ENCODE measurements around the gene ALDOB. TPM values are rescaled to one million over a fixed set of nuclear protein-coding genes. Genes with fewer than 3 reads are reported as not detected.

ALDOB gene
- polyA plus RNA-seq, 4 donors = 757 to 16,248 (median 6,488) TPM

GRCh38 chr9:101477736-101478135 is 42.2 kb upstream of the ALDOB start:
- Histone ChIP-seq H3K9me3 (ENCODE audit: control insufficient read depth in 2 of 2, insufficient read depth in 1 of 2, low read depth in 1 of 2, low read length in 1 of 2) (no peaks in the 10 kb centered on the region), H3K27me3 (ENCODE audit: control insufficient read depth in 3 of 3, insufficient read depth in 3 of 3, low read length in 3 of 3) (no peaks in the 10 kb centered on the region), H3K27ac (ENCODE audit: low read depth in 1 of 3, low read length in 2 of 3) (no peak overlapping the region), H3K36me3 (ENCODE audit: control insufficient read depth in 3 of 3, insufficient read depth in 2 of 3, low read depth in 1 of 3, low read length in 3 of 3) (peaks cover 0 to 21% (median 3%) of the 10 kb centered on the region in 3 donors), H3K4me3 (ENCODE audit: low read depth in 1 of 3, low read length in 3 of 3) (no peak overlapping the region), H3K4me1 (ENCODE audit: control insufficient read depth in 3 of 3, insufficient read depth in 2 of 3, low read depth in 1 of 3, low read length in 2 of 3) (peaks cover 5 to 31% (median 5%) of the 10 kb centered on the region in 3 donors)
- DNase-seq (no peak), FAIRE-seq (no peak)
- WGBS, 3 donors = 74 to 87% (median 86%) methylated on average over 1 of the region's 1 CpG

GRCh38 chr9:101477214-101477613 is 41.6 kb upstream of the ALDOB start:
- Histone ChIP-seq H3K4me3 (ENCODE audit: low read depth in 1 of 3, low read length in 3 of 3) (no peak overlapping the region), H3K4me1 (ENCODE audit: control insufficient read depth in 3 of 3, insufficient read depth in 2 of 3, low read depth in 1 of 3, low read length in 2 of 3) (peaks cover 5 to 31% (median 5%) of the 10 kb centered on the region in 3 donors), H3K36me3 (ENCODE audit: control insufficient read depth in 3 of 3, insufficient read depth in 2 of 3, low read depth in 1 of 3, low read length in 3 of 3) (peaks cover 0 to 24% (median 3%) of the 10 kb centered on the region in 3 donors), H3K9me3 (ENCODE audit: control insufficient read depth in 2 of 2, insufficient read depth in 1 of 2, low read depth in 1 of 2, low read length in 1 of 2) (no peaks in the 10 kb centered on the region), H3K27ac (ENCODE audit: low read depth in 1 of 3, low read length in 2 of 3) (no peak overlapping the region), H3K27me3 (ENCODE audit: control insufficient read depth in 3 of 3, insufficient read depth in 3 of 3, low read length in 3 of 3) (no peaks in the 10 kb centered on the region)
- FAIRE-seq (no peak), DNase-seq (no peak)
- 83 to 86% (median 84%) methylated on average over 4 of the region's 4 CpGs for WGBS, 3 donors

GRCh38 chr9:101476576-101477208 is 41.1 kb upstream of the ALDOB start:
- FAIRE-seq (no peak), DNase-seq (no peak)
- H3K36me3 ChIP-seq (ENCODE audit: control insufficient read depth in 3 of 3, insufficient read depth in 2 of 3, low read depth in 1 of 3, low read length in 3 of 3) = peaks cover 0 to 24% (median 3%) of the 10 kb centered on the region in 3 donors
- 91 to 96% (median 94%) methylated on average over 13 of the region's 13 CpGs for WGBS, 3 donors
- no peaks in the 10 kb centered on the region for H3K27me3 ChIP-seq (ENCODE audit: control insufficient read depth in 3 of 3, insufficient read depth in 3 of 3, low read length in 3 of 3)
- H3K4me1 ChIP-seq (ENCODE audit: control insufficient read depth in 3 of 3, insufficient read depth in 2 of 3, low read depth in 1 of 3, low read length in 2 of 3) = peaks cover 5 to 31% (median 5%) of the 10 kb centered on the region in 3 donors
- H3K9me3 ChIP-seq (ENCODE audit: control insufficient read depth in 2 of 2, insufficient read depth in 1 of 2, low read depth in 1 of 2, low read length in 1 of 2) = no peaks in the 10 kb centered on the region
- no peak overlapping the region for H3K4me3 ChIP-seq (ENCODE audit: low read depth in 1 of 3, low read length in 3 of 3)
- no peak overlapping the region for H3K27ac ChIP-seq (ENCODE audit: low read depth in 1 of 3, low read length in 2 of 3)

GRCh38 chr9:101472891-101473290 is 37.3 kb upstream of the ALDOB start:
- DNase-seq = no peak
- peaks cover 0 to 24% (median 3%) of the 10 kb centered on the region in 3 donors for H3K36me3 ChIP-seq (ENCODE audit: control insufficient read depth in 3 of 3, insufficient read depth in 2 of 3, low read depth in 1 of 3, low read length in 3 of 3)
- no peaks in the 10 kb centered on the region for H3K9me3 ChIP-seq (ENCODE audit: control insufficient read depth in 2 of 2, insufficient read depth in 1 of 2, low read depth in 1 of 2, low read length in 1 of 2)
- 80 to 96% (median 89%) methylated on average over 1 of the region's 1 CpG for WGBS, 3 donors
- no peaks in the 10 kb centered on the region for H3K4me1 ChIP-seq (ENCODE audit: control insufficient read depth in 3 of 3, insufficient read depth in 2 of 3, low read depth in 1 of 3, low read length in 2 of 3)
- H3K27me3 ChIP-seq (ENCODE audit: control insufficient read depth in 3 of 3, insufficient read depth in 3 of 3, low read length in 3 of 3) = no peaks in the 10 kb centered on the region
- no peak overlapping the region for H3K4me3 ChIP-seq (ENCODE audit: low read depth in 1 of 3, low read length in 3 of 3)
- FAIRE-seq = no peak
- no peak overlapping the region for H3K27ac ChIP-seq (ENCODE audit: low read depth in 1 of 3, low read length in 2 of 3)

- no peaks in the 10 kb centered on the region for H3K9me3 ChIP-seq (ENCODE audit: control insufficient read depth in 2 of 2, insufficient read depth in 1 of 2, low read depth in 1 of 2, low read length in 1 of 2)
- no peak overlapping the region for H3K4me3 ChIP-seq (ENCODE audit: low read depth in 1 of 3, low read length in 3 of 3)
- no peaks in the 10 kb centered on the region for H3K4me1 ChIP-seq (ENCODE audit: control insufficient read depth in 3 of 3, insufficient read depth in 2 of 3, low read depth in 1 of 3, low read length in 2 of 3)
- FAIRE-seq = no peak
- peaks cover 0 to 14% (median 3%) of the 10 kb centered on the region in 3 donors for H3K36me3 ChIP-seq (ENCODE audit: control insufficient read depth in 3 of 3, insufficient read depth in 2 of 3, low read depth in 1 of 3, low read length in 3 of 3)
- H3K27ac ChIP-seq (ENCODE audit: low read depth in 1 of 3, low read length in 2 of 3) = no peak overlapping the region
- 73 to 87% (median 86%) methylated on average over 3 of the region's 3 CpGs for WGBS, 3 donors
- DNase-seq = no peak
- no peaks in the 10 kb centered on the region for H3K27me3 ChIP-seq (ENCODE audit: control insufficient read depth in 3 of 3, insufficient read depth in 3 of 3, low read length in 3 of 3)
These were observed 35.4 kb upstream of the ALDOB start for GRCh38 chr9:101470929-101471328.

GRCh38 chr9:101470021-101470420 is 34.4 kb upstream of the ALDOB start:
- Histone ChIP-seq H3K36me3 (ENCODE audit: control insufficient read depth in 3 of 3, insufficient read depth in 2 of 3, low read depth in 1 of 3, low read length in 3 of 3) (peaks cover 0 to 5% (median 3%) of the 10 kb centered on the region in 3 donors), H3K27ac (ENCODE audit: low read depth in 1 of 3, low read length in 2 of 3) (no peak overlapping the region), H3K9me3 (ENCODE audit: control insufficient read depth in 2 of 2, insufficient read depth in 1 of 2, low read depth in 1 of 2, low read length in 1 of 2) (no peaks in the 10 kb centered on the region), H3K27me3 (ENCODE audit: control insufficient read depth in 3 of 3, insufficient read depth in 3 of 3, low read length in 3 of 3) (no peaks in the 10 kb centered on the region), H3K4me3 (ENCODE audit: low read depth in 1 of 3, low read length in 3 of 3) (no peak overlapping the region), H3K4me1 (ENCODE audit: control insufficient read depth in 3 of 3, insufficient read depth in 2 of 3, low read depth in 1 of 3, low read length in 2 of 3) (no peaks in the 10 kb centered on the region)
- FAIRE-seq (no peak), DNase-seq (no peak)
- WGBS, 3 donors = 53 to 61% (median 56%) methylated on average over 3 of the region's 3 CpGs

GRCh38 chr9:101469026-101469425 is 33.5 kb upstream of the ALDOB start:
- DNase-seq (no peak), FAIRE-seq (no peak)
- no peaks in the 10 kb centered on the region for H3K9me3 ChIP-seq (ENCODE audit: control insufficient read depth in 2 of 2, insufficient read depth in 1 of 2, low read depth in 1 of 2, low read length in 1 of 2)
- no peaks in the 10 kb centered on the region for H3K27me3 ChIP-seq (ENCODE audit: control insufficient read depth in 3 of 3, insufficient read depth in 3 of 3, low read length in 3 of 3)
- H3K4me1 ChIP-seq (ENCODE audit: control insufficient read depth in 3 of 3, insufficient read depth in 2 of 3, low read depth in 1 of 3, low read length in 2 of 3) = no peaks in the 10 kb centered on the region
- H3K4me3 ChIP-seq (ENCODE audit: low read depth in 1 of 3, low read length in 3 of 3) = no peak overlapping the region
- peaks cover 0 to 5% (median 1%) of the 10 kb centered on the region in 3 donors for H3K36me3 ChIP-seq (ENCODE audit: control insufficient read depth in 3 of 3, insufficient read depth in 2 of 3, low read depth in 1 of 3, low read length in 3 of 3)
- no peak overlapping the region for H3K27ac ChIP-seq (ENCODE audit: low read depth in 1 of 3, low read length in 2 of 3)
- 85 to 90% (median 85%) methylated on average over 2 of the region's 2 CpGs for WGBS, 3 donors

- H3K4me3 ChIP-seq (ENCODE audit: low read depth in 1 of 3, low read length in 3 of 3) = no peak overlapping the region
- no peaks in the 10 kb centered on the region for H3K4me1 ChIP-seq (ENCODE audit: control insufficient read depth in 3 of 3, insufficient read depth in 2 of 3, low read depth in 1 of 3, low read length in 2 of 3)
- FAIRE-seq = no peak
- H3K36me3 ChIP-seq (ENCODE audit: control insufficient read depth in 3 of 3, insufficient read depth in 2 of 3, low read depth in 1 of 3, low read length in 3 of 3) = peaks cover 0 to 5% (median 0%) of the 10 kb centered on the region in 3 donors
- 90% methylated on average over 1 of the region's 1 CpG for WGBS, 3 donors
- no peaks in the 10 kb centered on the region for H3K27me3 ChIP-seq (ENCODE audit: control insufficient read depth in 3 of 3, insufficient read depth in 3 of 3, low read length in 3 of 3)
- no peak overlapping the region for H3K27ac ChIP-seq (ENCODE audit: low read depth in 1 of 3, low read length in 2 of 3)
- no peak for DNase-seq
- no peaks in the 10 kb centered on the region for H3K9me3 ChIP-seq (ENCODE audit: control insufficient read depth in 2 of 2, insufficient read depth in 1 of 2, low read depth in 1 of 2, low read length in 1 of 2)
These were observed 32.5 kb upstream of the ALDOB start for GRCh38 chr9:101468116-101468515.

- no peak for FAIRE-seq
- peaks cover 0 to 2% (median 0%) of the 10 kb centered on the region in 3 donors for H3K36me3 ChIP-seq (ENCODE audit: control insufficient read depth in 3 of 3, insufficient read depth in 2 of 3, low read depth in 1 of 3, low read length in 3 of 3)
- H3K4me1 ChIP-seq (ENCODE audit: control insufficient read depth in 3 of 3, insufficient read depth in 2 of 3, low read depth in 1 of 3, low read length in 2 of 3) = no peaks in the 10 kb centered on the region
- no peak overlapping the region for H3K27ac ChIP-seq (ENCODE audit: low read depth in 1 of 3, low read length in 2 of 3)
- no peaks in the 10 kb centered on the region for H3K9me3 ChIP-seq (ENCODE audit: control insufficient read depth in 2 of 2, insufficient read depth in 1 of 2, low read depth in 1 of 2, low read length in 1 of 2)
- no peaks in the 10 kb centered on the region for H3K27me3 ChIP-seq (ENCODE audit: control insufficient read depth in 3 of 3, insufficient read depth in 3 of 3, low read length in 3 of 3)
- no peak for DNase-seq
- WGBS, 3 donors = 21 to 58% (median 48%) methylated on average over 3 of the region's 3 CpGs
- no peak overlapping the region for H3K4me3 ChIP-seq (ENCODE audit: low read depth in 1 of 3, low read length in 3 of 3)
These were observed 32.1 kb upstream of the ALDOB start for GRCh38 chr9:101467690-101468089.
